ENCODE measurements around the gene INO80.

DNA sequence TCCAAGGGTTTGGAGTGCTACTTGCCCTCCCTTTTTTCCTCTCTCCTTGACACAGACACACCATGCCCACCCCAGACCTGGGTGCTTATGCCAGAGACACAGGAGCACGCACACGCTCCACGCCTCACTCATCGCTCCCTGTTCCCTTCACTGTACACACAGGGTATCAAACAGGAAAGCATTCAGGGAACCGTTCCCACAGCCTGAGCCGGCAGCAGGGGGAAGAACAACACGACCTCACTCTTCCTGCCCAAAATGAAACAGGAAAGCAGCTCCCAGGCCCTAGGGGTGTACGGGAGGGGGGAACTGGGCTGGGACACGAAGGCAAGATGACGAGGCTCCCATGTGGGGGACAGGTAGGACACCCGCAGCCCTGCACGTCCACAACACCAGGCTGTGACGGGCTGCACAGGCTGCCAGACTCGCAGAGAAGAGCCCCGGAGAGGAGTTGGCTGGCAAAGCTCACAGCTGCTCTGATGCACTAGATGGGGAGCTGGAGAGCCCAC is 175.7 kb downstream of the INO80 start:
- TF ChIP-seq CTCF (IDR thresholded peaks at IDR 0.05) (no peak), EP300 (IDR thresholded peaks at IDR 0.05) (no peak)

Measured in upper lobe of left lung (tissue), 4 donors.